OCI-LY3 (cell line): Measurements from ENCODE around the gene ZNG1A.
"Not testable (repeated sequence)": the region's sequence is repeated elsewhere in the genome, so short reads cannot be mapped to it uniquely, and the experiment has no call there.

Experiments used
- EZH2phosphoT487 ChIP-seq: fragments of 200-600 bp; shearing (Covaris generic); IDR thresholded peaks from 2 replicates; pipeline ENCODE4 v1.6.1; 2018; ENCODE audit warnings: antibody characterized with exemption, mixed run types, low read depth
- TF ChIP-seq, protein P1 (sequence below): fragments of 200-600, 300-600 bp; sonication (generic); IDR thresholded peaks from 2 replicates; pipeline ENCODE4 v1.5.1; 2014; ENCODE audit warnings: antibody characterized with exemption, low read length, low read depth

DNA sequence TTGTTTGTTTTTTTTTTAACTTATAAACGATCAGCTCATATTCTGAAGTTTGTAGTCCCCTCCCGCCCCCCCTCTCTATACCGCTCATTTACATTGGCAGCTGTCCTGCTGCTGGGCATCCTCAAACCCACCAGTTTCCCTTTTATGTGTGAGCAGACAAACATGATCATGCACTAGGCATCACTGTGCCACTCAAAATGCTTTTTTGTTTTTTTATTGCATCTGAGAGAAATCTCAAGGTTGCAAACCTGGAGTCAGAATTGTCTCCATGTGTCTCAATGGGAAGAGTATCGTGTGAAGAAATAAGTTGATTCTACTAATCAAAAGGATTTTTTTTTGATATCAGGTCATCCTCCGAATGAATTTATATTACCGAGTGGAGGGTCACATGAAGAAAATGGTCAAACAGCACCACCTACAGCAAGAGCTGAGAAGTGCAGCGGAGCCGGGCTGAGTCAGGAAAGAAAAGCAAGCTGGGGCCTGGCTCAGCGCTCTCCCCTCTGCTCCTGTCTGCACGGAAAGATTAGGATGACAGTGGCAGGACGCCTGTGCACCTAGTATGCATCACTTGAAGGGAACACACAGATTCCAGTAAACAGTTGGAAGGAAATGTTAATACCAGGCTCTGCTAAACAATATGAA, 90.3 kb downstream of the ZNG1A start:
- TF ChIP-seq, protein P1, sequence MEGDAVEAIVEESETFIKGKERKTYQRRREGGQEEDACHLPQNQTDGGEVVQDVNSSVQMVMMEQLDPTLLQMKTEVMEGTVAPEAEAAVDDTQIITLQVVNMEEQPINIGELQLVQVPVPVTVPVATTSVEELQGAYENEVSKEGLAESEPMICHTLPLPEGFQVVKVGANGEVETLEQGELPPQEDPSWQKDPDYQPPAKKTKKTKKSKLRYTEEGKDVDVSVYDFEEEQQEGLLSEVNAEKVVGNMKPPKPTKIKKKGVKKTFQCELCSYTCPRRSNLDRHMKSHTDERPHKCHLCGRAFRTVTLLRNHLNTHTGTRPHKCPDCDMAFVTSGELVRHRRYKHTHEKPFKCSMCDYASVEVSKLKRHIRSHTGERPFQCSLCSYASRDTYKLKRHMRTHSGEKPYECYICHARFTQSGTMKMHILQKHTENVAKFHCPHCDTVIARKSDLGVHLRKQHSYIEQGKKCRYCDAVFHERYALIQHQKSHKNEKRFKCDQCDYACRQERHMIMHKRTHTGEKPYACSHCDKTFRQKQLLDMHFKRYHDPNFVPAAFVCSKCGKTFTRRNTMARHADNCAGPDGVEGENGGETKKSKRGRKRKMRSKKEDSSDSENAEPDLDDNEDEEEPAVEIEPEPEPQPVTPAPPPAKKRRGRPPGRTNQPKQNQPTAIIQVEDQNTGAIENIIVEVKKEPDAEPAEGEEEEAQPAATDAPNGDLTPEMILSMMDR, result not testable (repeated sequence)
- TF ChIP-seq EZH2phosphoT487, result not testable (repeated sequence)
